ENCODE data around the gene SLC48A1.

DNA sequence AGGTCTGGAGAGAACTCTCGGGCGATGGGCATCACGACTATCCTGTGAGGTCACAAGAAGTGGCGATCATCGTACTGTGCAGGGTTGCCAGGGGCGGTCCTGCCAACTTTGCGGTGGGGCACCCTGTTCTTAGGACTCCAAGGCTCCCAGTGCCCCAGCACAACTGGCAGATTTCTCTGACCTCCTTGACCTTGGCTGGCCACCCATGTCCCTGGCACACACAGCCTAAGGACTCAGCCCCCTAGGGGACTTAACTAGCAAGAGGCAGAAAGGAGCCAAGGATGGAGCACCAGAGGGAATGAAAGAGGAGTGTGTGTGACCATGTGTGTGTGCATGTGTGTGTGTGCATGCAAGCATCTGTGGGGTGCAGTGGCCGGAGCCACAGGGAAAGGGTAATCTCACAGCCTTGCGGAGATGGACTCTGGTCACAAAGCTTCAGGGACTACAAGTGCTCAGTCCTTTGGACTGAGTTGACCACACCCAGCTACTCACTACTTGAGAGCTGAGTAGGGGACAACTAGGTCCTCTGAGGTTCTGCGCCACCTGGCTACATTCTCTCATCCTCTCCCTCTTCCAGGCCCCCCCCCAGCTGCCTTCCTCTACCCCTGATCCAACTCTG, 13.7 kb downstream of the SLC48A1 start:
- TF ChIP-seq, protein P1, sequence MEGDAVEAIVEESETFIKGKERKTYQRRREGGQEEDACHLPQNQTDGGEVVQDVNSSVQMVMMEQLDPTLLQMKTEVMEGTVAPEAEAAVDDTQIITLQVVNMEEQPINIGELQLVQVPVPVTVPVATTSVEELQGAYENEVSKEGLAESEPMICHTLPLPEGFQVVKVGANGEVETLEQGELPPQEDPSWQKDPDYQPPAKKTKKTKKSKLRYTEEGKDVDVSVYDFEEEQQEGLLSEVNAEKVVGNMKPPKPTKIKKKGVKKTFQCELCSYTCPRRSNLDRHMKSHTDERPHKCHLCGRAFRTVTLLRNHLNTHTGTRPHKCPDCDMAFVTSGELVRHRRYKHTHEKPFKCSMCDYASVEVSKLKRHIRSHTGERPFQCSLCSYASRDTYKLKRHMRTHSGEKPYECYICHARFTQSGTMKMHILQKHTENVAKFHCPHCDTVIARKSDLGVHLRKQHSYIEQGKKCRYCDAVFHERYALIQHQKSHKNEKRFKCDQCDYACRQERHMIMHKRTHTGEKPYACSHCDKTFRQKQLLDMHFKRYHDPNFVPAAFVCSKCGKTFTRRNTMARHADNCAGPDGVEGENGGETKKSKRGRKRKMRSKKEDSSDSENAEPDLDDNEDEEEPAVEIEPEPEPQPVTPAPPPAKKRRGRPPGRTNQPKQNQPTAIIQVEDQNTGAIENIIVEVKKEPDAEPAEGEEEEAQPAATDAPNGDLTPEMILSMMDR (conservative IDR thresholded peaks at IDR 0.05 in 1 of 2, IDR thresholded peaks at IDR 0.05 in 1 of 2; ENCODE audit: low read depth in 1 of 2, low read length in 2 of 2): no peak
- TF ChIP-seq EZH2 (IDR thresholded peaks at IDR 0.05; ENCODE audit: low read length, missing control alignments): no peak
